HepG2 (cell line): ENCODE results near the gene KCNK6. TPM values are rescaled to one million over a fixed set of nuclear protein-coding genes. Genes with fewer than 3 reads are reported as not detected.
A peak's percentile ranks its signal among the peaks of the same experiment; 100 is the strongest.

Experiments used
- AGO1 ChIP-seq: fragments of 200-400 bp; formaldehyde crosslinking; IDR thresholded peaks from 2 replicates; pipeline ENCODE4 v1.6.1; 2017; ENCODE audit warnings: mild to moderate bottlenecking, low read depth, low read length, moderate library complexity; ENCODE audit not compliant: poor library complexity, severe bottlenecking
- CENPT ChIP-seq: sonication (generic); formaldehyde crosslinking; IDR thresholded peaks from 2 replicates; pipeline ENCODE4 v1.8.0; 2022; ENCODE audit warnings: low read depth, mild to moderate bottlenecking, moderate library complexity, missing genetic modification reagents
- E2F5 ChIP-seq: sonication (generic); formaldehyde crosslinking; conservative IDR thresholded peaks from 2 replicates; pipeline ENCODE4 v1.4.0; 2020; ENCODE audit warnings: missing genetic modification reagents
- ELF4 ChIP-seq: sonication (generic); formaldehyde crosslinking; IDR thresholded peaks from 2 replicates; pipeline ENCODE4 v1.5.0; 2020; ENCODE audit warnings: missing genetic modification reagents, mild to moderate bottlenecking, moderate library complexity, borderline replicate concordance
- ELK4 ChIP-seq: sonication (generic); formaldehyde crosslinking; IDR thresholded peaks from 2 replicates; pipeline ENCODE4 v1.9.0; 2021; ENCODE audit warnings: missing genetic modification reagents, borderline replicate concordance
- FOSL1 ChIP-seq: sonication (generic); formaldehyde crosslinking; IDR thresholded peaks from 2 replicates; pipeline ENCODE4 v1.9.0; 2021; ENCODE audit warnings: missing genetic modification reagents, borderline replicate concordance
- IRX3 ChIP-seq: sonication (generic); formaldehyde crosslinking; IDR thresholded peaks from 2 replicates; pipeline ENCODE4 v1.8.1; 2023; ENCODE audit warnings: mild to moderate bottlenecking, low read depth, missing genetic modification reagents, borderline replicate concordance
- MXI1 ChIP-seq: IDR thresholded peaks from 3 replicates; pipeline ENCODE4 v1.6.1; 2012; ENCODE audit warnings: low read depth, low read length, inconsistent platforms, borderline replicate concordance
- NR2F2 ChIP-seq: IDR thresholded peaks from 2 replicates; pipeline ENCODE4 v1.6.1; 2012; ENCODE audit warnings: low read depth, inconsistent platforms, borderline replicate concordance
- NRL ChIP-seq: sonication (generic); formaldehyde crosslinking; IDR thresholded peaks from 2 replicates; pipeline ENCODE4 v1.5.0; 2020; ENCODE audit warnings: missing genetic modification reagents, mild to moderate bottlenecking, moderate library complexity, borderline replicate concordance
- PATZ1 ChIP-seq: sonication (generic); formaldehyde crosslinking; IDR thresholded peaks from 2 replicates; pipeline ENCODE4 v1.4.0; 2020; ENCODE audit warnings: missing genetic modification reagents
- POLR2A ChIP-seq, 2 experiments: IDR thresholded peaks; 2 replicates each; pipeline ENCODE4 v1.6.1; 2011; ENCODE audit warnings: low read depth in 2 of 2, low read length in 2 of 2, mild to moderate bottlenecking in 1 of 2, moderate library complexity in 1 of 2; ENCODE audit not compliant: insufficient read depth in 1 of 2
- SIX1 ChIP-seq: sonication (generic); formaldehyde crosslinking; IDR thresholded peaks from 2 replicates; pipeline ENCODE4 v1.4.0; 2020; ENCODE audit warnings: missing genetic modification reagents, borderline replicate concordance
- SOX5 ChIP-seq: IDR thresholded peaks from 2 replicates; pipeline ENCODE4 v1.6.1; 2016; ENCODE audit warnings: borderline replicate concordance
- TCF12 ChIP-seq, 2 experiments: fragments of 450-650 bp in 1 of 2; sonication (generic) in 1 of 2; formaldehyde crosslinking in 1 of 2; IDR thresholded peaks; 2 replicates each; pipeline versions ENCODE4 v1.6.1 to v1.8.0; 2017 to 2022; ENCODE audit warnings: antibody characterized with exemption in 1 of 2, mild to moderate bottlenecking in 1 of 2, missing genetic modification reagents in 1 of 2, moderate library complexity in 1 of 2
- THRA ChIP-seq: sonication (generic); formaldehyde crosslinking; IDR thresholded peaks from 2 replicates; pipeline ENCODE4 v1.4.0; 2020; ENCODE audit warnings: missing genetic modification reagents, borderline replicate concordance
- THYN1 ChIP-seq: sonication (generic); formaldehyde crosslinking; IDR thresholded peaks from 2 replicates; pipeline ENCODE4 v1.8.1; 2023; ENCODE audit warnings: low read depth, mild to moderate bottlenecking, moderate library complexity, missing genetic modification reagents, borderline replicate concordance
- ZBTB3 ChIP-seq: sonication (generic); formaldehyde crosslinking; IDR thresholded peaks from 2 replicates; pipeline ENCODE4 v1.4.0; 2020; ENCODE audit warnings: low read depth, mild to moderate bottlenecking, moderate library complexity, missing genetic modification reagents, borderline replicate concordance
- ZFYVE20 ChIP-seq: sonication (generic); formaldehyde crosslinking; IDR thresholded peaks from 2 replicates; pipeline ENCODE4 v1.8.0; 2023; ENCODE audit warnings: low read depth, mild to moderate bottlenecking, moderate library complexity, missing genetic modification reagents, borderline replicate concordance
- ZNF292 ChIP-seq: sonication (generic); formaldehyde crosslinking; IDR thresholded peaks from 2 replicates; pipeline ENCODE4 v1.8.1; 2022; ENCODE audit warnings: mild to moderate bottlenecking, low read depth, missing genetic modification reagents, borderline replicate concordance
- ZNF576 ChIP-seq: sonication (generic); formaldehyde crosslinking; IDR thresholded peaks from 2 replicates; pipeline ENCODE4 v1.4.0; 2020; ENCODE audit warnings: mild to moderate bottlenecking, missing genetic modification reagents
- ZNF614 ChIP-seq: IDR thresholded peaks from 2 replicates; pipeline ENCODE4 v1.6.1; 2018; ENCODE audit warnings: missing biosample characterization, missing genetic modification reagents, inconsistent platforms, borderline replicate concordance
- polyA plus RNA-seq, 8 experiments: library from polyadenylated mRNA; depleted of rRNA in 3 of 8; stranded (reverse) in 7 of 8; unstranded in 1 of 8; fragments of >200 nt; fragmentation: Illumina TruSeq in 4 of 8; extraction: Trizol in 4 of 8; gene quantifications; 2 replicates each; pipeline versions ENCODE4 v1.2.1 to v1.2.3, GENCODE V29; 2011 to 2016; ENCODE audit warnings: low read depth in 4 of 8, missing spikeins in 1 of 8, mixed read lengths in 1 of 8; ENCODE audit not compliant: insufficient read depth in 1 of 8
- total RNA-seq, 5 experiments: library from RNA; depleted of rRNA; stranded (reverse); fragments of >200 nt; fragmentation: Illumina TruSeq; extraction: Trizol; gene quantifications; 2 replicates each; pipeline ENCODE4 v1.2.3, GENCODE V29; 2016; ENCODE audit warnings: low read depth in 1 of 5

The KCNK6 gene
- total and polyA plus RNA-seq, 2 of the 13 experiments (the other 11 are each of a cell fraction or from before 2014, with no cell fraction given), result 0.03 TPM; not detected in 1

GRCh38 chr19:38304866-38305429 lies 14.7 kb upstream of the KCNK6 start (continued):
- TF ChIP-seq ELK4 (CRISPR knock-in tag), result no peak
- TF ChIP-seq E2F5 (CRISPR knock-in tag), result no peak
- no peak for TF ChIP-seq ZBTB3
- TF ChIP-seq ZNF292, result no peak
- peak; percentile 32; the same call in 1 of the 3 replicates for TF ChIP-seq MXI1
- no peak for TF ChIP-seq ELF4 (CRISPR knock-in tag)
- no peak for TF ChIP-seq SIX1 (CRISPR knock-in tag)
- no peak for TF ChIP-seq IRX3
- no peak for TF ChIP-seq TCF12 (IDR thresholded peaks at IDR 0.05)
- no peak for TF ChIP-seq TCF12 (CRISPR knock-in tag; IDR thresholded peaks at IDR 0.05)
- TF ChIP-seq ZNF614 (CRISPR knock-in tag), result no peak
- TF ChIP-seq ZNF576 (CRISPR knock-in tag), result no peak
- no peak for TF ChIP-seq NRL (CRISPR knock-in tag)
- TF ChIP-seq FOSL1 (CRISPR knock-in tag), result no peak
- TF ChIP-seq THRA, result no peak
- peak in 1 of 2 experiments; percentile 27; a peak in 1 of 4 replicates for TF ChIP-seq POLR2A (IDR thresholded peaks at IDR 0.05; ENCODE audit: insufficient read depth in 1 of 2, low read depth in 2 of 2, low read length in 2 of 2)
- peak; percentile 33; the same call in 1 of the 2 replicates for TF ChIP-seq PATZ1
- no peak for TF ChIP-seq THYN1 (CRISPR knock-in tag)
- no peak for TF ChIP-seq ZFYVE20 (CRISPR knock-in tag)
- TF ChIP-seq SOX5 (CRISPR knock-in tag), result no peak
- TF ChIP-seq NR2F2, result no peak
- TF ChIP-seq CENPT (CRISPR knock-in tag), result no peak
- no peak for TF ChIP-seq AGO1
